Activated gamma-delta T cell (primary cell): ENCODE data around the gene HENMT1.

Source experiments
- DNase-seq: peaks from one replicate; lab custom pipeline; 2025; lab: John Stamatoyannopoulos, UW

Gene HENMT1

GRCh38 chr1:108627951-108628350 is 32.9 kb downstream of the HENMT1 start:
- no peak for DNase-seq

DNA sequence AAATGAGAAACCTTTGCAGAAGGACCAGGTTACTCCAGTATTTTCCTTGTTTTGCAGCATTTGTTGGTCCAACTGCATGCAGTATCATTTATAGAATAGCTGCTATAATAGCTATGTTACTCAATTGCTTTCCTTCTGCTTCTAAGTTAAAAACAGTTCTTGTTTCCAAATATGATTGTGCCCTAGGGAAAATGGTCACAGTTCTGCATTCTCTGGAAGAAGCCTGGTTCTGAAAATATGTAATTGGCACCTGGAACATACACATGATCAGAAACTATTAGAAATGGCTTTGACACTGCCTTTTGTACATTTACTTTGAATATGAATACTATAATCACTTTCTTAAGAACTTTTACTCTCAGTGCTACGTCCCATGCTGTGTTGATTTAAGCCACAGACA is 33.6 kb downstream of the HENMT1 start:
- no peak for DNase-seq

DNA sequence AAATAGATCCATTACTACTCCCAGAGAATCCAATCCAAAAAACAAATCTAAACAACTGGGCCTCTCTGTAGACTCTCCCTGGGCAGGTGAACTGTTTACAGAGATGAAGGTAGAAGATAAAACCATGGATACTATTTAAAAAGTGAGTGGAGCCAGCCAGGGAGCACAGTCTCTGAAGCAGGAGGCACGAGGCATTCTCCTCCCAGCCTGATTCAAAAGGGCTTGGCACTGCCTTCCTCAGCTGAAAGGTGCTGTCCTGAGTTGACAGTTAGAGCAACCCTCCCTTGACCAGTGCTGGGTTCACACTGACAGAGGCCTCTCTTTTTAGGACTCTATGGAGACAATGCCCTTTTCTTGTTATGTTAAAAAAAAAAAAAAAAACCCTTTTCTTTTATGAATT is 36.8 kb downstream of the HENMT1 start:
- no peak for DNase-seq

DNA sequence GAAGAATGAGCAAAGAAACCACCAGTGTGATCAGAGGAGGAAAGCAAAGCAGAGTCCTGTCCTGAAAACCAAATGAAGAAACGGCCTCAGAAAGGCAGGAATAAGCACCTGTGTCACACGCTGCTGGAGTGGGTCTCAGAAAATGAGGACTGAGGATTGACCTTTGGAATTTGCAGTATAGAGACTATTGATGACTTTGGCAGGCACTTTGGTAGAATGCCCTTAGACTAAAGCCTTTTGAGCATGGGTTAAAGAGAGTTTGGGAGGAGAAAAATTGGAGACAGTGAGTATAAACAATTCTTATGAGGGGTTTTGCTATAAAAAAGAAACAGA is 43.2 kb downstream of the HENMT1 start:
- DNase-seq: no peak

DNA sequence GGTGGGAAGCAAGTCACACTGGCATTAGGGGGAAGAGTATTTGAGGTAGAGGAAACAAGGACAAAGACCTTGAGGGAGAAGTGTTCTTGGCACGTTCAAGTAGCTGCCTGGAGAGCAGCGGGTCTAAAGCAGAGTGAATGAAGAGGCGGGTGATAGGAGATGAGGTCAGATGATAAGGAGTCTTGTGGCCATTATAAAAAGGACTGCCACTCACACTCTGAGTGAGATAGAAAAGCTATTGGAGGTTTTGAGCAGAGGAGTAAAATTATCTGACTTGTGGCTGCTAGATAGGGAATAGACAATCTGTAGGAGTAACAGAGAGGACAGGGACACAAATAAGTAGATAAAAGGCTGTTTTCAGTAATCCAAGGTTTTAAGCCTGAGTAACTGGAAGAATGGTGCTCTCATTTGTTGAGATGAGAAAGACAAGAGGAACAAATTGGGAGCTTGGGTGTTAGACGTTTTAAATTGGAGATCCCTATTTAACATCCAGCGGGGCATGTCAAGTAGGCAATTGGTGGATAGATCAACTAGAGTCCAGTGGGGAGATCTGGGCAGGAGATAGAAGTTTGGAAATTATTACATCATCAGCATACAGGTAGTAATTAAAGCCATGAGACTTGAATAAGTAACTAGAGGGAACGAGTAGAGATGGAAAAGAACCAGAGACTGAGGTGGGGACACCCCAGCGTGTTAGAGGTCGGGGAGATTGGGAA is 43.7 kb downstream of the HENMT1 start:
- no peak for DNase-seq

GRCh38 chr1:108615544-108615943 is 45.3 kb downstream of the HENMT1 start:
- DNase-seq: no peak

DNA sequence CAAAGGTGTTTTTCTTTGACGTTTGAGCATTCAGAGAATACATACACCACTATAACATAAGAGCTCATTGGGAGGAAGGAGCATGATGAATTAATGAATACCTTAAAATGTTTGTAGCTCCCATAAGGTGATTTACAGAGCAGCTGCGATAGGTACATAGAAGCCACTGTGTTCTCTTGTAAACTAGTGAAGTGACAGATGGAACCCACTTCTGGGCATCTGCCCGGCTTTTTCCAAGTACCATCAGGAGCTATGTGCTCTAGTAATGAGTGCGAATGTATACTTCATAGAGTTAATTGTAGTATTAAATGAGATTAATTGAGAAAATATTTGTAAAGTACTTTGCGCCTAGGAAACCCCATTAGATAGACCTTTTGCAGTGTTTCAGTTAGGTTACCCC is 48.4 kb downstream of the HENMT1 start:
- no peak for DNase-seq

DNA sequence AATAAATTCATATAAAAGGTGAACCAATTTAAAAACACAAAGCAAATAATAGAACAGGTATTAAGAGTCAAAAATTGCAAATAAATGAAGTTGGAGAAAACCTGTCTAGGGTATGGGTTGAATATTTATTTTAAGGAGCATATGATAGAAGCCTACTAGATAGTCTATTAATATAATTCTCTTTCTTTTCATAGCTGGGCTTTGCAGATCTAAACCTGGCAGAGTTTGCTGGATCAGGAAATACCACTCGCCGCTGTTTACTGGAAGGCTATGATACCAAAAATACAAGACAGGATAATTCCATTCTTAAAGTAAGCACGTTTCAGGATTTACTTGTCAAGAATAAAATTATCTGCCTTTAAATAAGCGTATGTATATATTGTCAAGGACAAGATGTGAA is 48.9 kb downstream of the HENMT1 start:
- DNase-seq: no peak

DNA sequence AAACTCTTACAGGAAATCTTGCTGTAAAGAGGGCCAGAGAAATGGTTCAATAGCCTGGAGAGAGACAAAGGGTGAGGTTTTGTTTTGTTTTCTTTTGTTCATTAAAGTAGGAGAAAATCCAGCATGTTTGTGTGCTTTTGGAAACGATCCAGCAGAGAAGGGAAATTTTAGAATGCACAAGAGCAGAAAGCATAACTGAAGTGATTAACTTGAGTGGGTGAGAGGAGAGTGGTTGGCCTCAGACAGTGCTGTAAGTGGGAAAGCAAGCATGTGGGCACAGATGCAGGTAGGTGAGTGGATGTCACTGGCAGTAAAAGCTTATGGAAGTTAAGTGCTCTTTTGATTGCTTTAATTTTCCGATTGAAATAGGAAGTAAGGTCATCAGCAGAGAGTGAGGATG is 50.8 kb downstream of the HENMT1 start:
- DNase-seq: no peak

DNA sequence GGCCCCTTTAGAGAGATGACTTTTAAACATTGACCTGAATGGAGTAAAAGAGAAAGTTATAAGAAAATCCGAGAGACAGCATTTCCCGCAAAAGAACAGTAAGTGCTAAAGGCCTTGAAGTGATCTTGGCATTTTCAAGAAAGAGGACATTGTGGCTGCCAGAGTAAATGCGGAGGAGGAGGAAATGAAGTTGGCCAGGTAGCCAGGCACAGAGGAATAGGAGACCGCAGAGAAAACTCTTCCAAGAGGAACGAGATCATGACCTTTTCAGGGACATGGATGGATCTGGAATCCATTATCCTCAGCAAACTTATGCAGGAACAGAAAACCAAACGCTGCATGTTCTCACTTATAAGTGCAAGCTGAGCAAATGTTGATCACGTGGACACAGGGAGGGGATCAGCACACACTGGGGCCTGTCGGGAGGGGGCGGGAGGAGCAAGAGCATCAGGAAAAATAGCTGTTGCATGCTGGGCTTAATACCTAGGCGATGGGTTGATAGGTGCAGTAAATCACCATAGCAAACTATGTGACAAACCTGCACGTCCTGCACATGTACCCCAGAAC is 51.3 kb downstream of the HENMT1 start:
- no peak for DNase-seq

GRCh38 chr1:108606478-108606877 is 54.4 kb downstream of the HENMT1 start:
- DNase-seq: no peak

GRCh38 chr1:108605633-108606032 is 55.3 kb downstream of the HENMT1 start:
- no peak for DNase-seq

DNA sequence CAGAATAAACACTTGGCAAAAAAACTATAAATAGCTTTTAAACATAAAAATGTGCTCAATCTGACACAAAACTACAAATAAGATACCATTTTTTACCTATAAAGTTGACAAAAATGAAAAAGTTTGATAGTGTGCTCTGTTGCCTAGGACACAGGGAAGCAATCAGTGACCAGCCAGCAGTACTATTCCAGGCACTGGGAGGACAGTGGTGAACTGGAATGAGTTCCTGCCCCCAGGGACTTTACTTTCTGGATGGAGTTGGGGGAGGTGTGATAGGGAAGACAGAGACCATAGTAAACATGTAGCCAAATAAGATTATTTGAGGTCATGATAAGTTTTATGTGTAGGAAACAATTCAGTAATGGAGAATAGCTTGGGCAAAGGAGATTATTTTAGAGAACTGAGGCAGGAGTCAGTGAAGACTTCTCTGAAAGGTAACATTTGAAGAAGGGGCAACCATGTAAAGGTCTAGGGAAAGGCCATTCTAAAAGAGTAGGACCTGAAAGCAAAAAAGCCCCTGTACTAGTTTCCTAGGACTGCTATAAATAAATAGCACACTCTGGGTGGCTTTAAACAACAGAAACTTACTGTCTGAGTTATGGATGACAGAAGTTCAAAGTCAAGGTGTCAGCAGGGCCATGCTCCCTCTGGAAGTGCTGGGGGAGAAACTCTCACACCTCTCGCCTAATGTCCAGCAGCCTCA is 59.0 kb downstream of the HENMT1 start:
- no peak for DNase-seq

GRCh38 chr1:108600504-108600903 is 60.4 kb downstream of the HENMT1 start:
- DNase-seq: no peak

DNA sequence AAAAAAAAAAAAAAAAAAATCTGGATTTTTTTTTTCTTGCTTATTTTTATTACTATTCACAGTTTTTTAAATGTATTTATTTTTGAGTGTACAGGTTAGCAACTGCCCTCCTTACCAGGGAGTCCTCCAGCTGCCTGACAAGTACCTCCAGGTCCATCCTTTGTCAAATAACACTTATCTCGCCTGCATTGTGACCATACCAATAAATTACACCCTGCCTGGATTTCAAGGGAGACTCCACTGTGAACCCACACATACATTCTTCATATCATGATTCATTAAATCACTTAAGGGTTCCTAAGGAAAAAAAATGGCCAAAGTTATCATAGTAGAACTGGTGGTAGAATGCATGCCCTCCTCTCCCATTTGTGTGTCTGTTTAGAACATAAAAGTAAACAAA is 62.6 kb downstream of the HENMT1 start:
- no peak for DNase-seq
